Activated gamma-delta T cell (primary cell): ENCODE results near the gene TGM2.

Experiments used
- DNase-seq: peaks from one replicate; lab custom pipeline; 2025; lab: John Stamatoyannopoulos, UW

Gene TGM2

DNA sequence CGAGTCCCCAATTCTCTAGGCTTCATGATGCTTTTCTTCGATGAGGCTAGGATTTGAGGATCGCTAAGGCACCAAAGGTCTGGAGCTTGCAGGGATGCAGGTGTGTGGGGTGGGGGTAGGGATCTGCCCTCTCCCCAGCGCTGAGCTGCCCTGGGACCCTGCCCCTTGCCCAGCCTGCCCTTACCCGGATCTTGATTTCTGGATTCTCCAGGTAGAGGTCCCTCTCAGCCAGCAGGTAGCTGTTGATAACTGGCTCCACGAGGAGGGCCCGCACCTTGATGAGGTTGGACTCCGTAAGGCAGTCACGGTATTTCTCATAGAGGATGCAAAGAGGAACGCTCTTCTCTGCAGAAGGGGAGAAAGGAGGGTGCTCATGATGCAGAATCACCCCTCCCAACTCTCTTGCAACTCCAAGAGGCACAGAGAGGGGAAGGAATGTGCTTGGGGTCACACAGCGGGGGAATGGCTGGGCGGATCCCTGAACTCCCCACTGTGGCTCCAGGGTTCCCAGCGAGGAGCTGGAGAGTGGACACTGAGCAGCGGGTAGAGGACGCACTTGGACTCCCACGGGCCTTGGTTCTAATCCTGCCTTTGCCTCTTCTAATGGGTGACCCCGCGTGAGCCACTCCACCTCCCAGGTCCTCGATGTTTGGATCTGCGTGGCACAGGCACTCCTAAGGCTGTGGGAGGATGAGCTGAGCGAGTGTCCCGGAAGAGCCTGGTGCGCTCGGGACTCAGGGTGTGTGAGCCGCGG, 32.7 kb downstream of the TGM2 start:
- DNase-seq, result no peak

DNA sequence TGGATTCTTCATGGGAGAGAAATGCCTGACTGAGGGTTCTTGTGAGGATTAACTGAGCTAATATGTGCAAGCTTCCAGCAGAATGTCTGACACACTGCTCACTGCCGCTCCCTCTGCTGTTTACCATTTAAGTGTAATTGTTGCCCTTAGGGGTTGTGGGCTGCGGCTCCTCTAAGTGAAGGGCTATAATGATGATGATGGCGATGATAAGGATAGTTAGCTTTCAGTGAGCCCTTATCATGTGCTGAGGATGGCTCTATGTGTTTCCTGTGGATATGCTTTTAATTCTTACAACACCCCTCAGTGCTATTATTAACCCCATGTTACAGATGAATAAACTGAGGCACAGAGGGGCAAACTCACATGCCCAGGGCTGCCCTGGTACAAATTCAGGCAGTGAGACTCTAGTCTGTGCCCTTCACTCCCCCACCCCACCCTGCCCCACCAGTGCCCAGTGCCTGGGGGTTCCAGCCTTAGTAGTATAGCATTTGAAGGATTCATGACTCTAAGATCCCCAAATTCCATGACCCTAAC, 33.4 kb downstream of the TGM2 start:
- DNase-seq, result no peak

DNA sequence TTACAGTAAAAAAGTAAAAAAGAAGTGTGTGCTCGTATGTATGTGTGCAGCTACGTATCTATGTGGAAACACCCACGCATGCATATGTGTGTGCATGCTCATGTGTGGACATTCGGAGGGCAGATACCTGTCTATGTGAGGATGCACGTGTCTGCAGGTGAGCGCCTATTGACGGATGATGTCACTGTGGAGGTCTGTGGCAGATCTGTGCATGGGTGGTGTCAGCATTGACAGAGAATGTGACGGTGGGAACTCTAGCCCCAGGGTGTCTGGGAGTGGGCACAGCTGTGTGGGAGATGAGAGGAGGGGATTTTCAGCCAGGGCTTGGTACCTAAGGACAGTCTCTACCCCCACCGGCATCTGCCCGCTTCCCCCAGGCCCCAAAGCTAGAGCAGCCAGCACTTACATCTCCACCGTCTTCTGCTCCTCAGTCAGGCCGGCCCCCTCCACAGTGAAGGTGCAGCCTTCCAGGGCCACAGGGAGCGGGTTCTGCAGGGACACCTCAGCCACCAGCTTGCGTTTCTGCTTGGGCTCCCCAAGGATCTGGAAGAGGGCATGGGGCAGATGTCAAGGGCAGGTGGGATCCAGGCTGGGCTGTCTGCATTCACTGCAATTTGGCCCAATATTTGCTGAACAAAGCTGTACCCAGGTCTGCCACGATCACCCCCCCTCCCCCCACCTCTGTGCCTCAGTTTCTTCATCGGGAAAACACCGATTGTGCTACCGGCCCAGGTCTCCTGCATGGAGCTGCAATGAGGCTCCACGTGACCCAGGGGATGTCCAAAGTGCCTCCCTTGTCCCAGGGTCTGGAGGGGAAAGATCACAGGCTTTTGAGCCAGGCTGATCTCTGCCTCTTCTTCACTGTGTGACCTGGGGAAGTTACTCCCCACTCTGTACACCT, 34.1 kb downstream of the TGM2 start:
- no peak for DNase-seq

DNA sequence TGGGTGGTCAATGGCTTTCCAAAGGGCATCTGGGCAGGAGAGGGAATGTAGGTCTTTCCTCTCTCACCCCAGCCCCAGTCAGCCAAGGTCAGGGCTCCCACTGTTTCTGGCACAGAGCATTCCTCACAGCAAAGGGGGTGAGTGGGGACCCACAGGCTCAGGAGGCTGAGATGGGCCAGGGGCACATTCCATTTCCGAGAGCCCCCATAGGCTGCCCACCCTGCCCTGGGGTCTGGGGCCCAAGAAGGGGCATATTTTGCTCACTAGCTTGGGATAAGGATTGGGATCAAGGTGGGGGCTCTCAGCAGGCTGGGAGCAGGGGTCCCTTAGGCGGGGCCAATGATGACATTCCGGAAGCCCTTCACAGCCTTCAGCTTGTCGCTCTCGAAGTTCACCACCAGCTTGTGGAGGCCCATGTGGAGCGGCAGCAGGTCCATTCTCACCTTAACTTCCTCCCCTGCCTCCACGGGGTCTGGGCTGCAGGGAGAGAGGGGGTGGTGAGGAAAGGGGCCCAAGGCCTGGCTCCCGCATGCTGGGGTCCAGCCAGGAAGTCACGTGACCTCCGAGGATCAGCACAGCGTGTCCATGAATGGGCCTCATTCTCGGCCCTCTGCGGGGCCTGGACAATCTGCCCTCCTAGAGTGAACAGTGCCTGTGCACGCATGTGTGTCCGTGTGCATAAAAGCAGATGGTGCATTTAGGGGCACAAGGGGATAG, 35.0 kb downstream of the TGM2 start:
- DNase-seq, result no peak

DNA sequence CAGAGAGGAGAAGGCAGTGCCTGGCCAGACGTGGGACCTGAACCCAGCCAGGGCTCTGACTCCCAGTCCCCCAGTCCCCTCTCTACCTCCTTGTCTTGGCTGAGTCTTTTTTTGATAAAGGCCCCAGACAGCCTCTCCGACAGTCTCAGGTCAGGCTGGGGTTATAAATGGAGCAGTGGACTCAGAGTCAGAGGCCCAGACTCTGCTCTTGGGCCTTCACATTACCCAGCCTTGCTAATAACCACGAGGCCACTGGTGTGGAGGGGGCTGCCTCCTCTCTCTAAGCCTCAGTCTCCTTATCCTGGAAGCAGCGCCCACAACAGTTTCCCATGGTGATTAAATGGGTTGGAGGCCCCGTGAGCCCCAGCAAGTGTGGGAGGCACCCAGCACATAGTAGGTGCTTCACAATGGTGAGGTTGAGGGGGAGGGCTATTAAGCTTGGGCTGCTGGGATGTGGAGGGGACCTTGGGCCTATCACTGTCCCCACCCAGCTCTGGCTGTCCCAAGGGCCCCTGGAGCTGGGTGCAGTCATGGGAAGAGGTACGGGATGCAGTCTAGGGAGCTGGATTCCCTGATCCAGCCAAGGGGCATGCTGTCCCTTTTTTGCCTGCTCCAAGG, 35.7 kb downstream of the TGM2 start:
- DNase-seq, result no peak

DNA sequence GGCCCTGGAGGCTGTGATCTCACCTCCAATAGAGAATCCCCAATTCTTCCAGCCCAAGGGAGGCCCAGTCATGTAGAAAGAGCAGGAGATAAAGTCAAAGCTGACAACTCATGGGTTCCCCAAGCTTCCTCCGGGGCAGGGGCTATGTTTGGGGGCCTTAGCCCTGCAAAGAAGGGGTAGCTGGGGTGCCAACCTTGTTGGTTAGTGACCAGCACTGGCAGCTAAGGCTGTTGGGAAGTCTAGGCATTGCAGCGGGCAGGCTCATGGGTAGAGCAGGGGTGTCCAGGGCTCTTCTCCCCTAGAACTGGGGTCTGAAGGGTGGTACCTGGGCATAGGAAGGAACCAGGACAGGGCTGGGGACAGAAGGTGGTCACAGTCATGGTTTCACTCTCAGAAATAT, 36.4 kb downstream of the TGM2 start:
- DNase-seq, result no peak

DNA sequence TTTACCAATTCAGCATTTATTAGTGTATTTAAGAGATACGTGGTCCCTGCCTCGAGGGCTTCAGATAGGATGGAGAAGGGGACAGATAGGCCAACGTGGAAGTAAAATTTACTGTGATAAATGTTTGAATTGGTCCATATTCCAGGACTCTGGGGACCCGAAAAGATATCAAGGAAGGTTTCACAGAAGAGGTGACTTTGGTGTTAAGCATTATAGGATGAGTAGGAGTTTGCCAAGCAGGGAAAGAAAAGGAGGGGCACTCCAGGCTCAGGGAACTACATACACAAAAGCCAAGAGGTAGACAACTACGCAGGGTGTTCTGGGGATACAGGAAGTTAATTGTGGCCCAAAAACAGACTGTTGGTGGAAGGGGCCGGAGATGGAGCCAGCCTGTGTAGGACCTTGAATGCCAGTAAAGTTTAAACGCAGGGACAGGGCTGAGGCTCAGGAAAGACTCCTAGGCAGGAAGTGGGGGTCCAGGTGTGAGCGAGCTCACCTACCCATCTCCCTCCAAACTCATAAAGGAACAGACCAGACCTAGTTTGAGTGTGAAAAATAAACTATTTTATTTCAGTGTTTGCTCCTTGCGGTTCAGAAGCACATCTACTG, 37.0 kb downstream of the TGM2 start:
- DNase-seq, result no peak

DNA sequence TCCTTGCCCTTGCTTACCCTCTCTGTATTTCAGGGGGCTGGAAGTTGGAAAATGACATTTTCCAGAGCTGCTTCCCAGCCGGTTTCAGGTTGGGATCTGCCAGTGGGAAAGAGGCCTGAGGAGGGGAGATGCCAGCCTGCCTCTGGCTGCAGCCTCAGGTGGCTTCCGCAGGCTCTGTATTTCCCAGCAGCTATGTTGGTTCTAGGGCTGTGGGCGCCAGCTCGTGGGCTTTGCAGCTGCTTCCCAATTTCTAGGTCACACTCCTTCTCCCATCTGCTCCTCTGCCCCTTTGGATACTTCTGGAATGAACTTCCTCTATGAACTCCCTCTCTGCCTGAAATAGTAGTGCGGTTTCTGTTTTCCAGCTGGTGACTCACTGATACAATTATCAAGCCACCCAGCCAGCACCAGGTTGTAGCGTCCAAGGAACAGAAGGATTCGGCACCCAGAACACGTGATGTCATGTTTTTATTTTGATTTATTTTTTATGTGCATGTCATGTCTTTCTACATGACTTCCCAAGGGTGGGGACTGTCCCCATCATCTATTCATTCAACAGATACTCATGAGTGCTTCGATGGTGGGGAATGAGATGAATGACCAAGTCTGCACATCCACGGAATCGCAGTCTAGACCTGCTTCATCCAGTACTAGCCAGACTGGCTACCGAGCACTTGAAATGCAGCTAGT, 38.0 kb downstream of the TGM2 start:
- no peak for DNase-seq

DNA sequence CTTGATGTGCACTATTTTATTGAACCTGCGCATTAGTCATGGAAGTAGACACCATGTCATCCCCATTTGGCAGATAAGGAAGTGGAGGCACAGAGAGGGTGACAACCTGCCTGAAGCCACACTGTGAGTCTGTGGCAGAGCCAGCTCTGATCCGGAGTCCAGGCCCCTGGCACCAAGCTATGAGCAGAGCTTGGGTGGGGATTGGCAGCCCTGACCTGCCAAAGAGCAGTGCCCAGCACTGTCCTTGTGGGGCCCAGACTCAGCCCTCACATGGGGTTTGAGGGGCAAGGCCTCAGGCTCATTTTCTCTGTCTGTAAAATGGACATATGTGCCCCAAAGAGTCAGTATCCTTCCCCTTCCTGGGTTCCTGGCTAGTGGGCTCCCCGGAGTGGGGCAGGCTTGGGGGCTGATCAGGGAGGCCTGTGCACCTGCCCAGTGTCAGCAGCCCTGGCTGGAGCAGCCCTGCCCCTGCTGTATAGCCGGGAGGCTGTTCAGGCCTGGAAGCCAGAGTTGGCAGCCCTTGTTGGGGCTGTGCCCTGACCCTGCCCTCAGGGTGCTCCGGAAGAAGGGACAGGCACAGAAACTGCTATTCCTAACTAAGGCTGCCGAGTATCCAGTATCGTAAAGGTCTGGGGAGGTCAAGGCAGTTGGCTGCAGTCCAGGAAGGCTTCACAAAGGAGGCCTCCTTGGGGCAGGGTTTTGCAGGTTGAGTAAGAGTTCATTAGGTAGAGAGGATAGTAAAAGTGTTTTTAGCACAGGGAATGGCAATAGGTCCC, 38.7 kb downstream of the TGM2 start:
- DNase-seq, result no peak

DNA sequence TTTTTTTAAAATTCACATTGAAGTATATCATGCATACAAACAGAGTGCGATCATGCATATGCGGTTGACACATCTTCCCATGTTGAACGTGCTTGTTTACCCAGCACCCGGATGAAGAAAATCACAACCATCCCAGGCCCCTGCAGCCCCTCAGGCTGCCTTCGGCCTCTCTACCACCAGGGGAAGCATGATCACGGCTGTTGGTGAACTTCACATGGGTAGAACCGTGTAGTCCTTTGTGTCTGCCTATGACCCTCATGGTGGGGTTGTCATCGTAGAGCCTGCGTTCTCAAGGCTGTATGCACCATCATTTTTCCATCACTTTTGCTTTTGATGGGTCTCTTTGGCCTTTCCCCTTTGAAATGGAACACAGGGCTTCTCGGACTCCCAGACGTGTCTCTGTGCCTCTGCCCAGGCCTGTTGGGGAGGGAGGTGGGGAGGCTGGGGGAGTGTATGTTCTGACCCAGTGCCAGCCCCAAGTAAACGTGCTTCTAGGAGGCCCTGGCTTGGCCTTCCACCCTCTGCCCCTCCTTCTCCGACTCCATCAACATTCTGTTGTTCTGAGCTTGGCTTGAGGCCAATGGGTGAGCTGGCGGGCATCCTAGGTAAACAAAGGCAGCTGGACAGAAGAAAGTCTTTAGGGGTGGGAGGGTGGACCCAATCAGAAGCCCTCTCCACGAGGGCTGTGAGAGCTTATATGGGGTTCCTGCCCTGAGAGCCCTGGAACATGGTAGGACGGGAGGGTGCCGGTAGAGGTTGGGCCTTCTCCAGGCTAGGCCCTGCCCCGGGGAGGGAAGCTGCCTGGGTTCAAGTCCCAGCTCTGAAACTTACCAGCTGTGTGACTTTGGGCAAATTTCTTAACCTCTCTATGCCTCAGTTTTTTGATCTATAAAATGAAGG, 39.7 kb downstream of the TGM2 start:
- DNase-seq, result no peak

DNA sequence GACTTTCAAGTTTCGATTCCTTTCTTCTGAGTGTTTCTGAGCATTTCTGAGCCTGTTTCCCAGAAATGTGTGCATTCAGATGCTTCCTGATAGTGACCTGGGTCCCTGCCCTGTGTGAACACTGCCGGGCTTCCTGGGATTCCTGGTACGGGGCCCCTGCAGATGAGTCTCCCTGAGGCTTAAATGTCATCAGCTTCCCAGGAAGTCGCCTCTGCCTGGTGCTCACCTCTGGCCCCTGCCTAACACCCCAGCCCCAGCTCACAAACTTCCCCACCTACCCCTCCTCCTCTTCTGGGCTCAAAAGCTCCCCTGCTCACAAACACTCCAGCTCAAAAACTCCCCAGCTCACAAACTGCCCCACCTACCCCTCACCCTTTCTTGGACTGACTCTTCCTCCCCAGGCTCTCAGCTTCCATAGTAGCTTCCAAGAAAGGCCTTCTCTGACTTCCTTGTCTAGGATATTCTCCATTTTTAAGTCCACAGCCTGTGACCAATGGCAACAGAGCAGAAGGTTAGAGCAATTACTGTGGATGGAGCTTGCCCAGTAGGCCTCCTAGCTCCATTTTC, 42.0 kb downstream of the TGM2 start:
- no peak for DNase-seq

DNA sequence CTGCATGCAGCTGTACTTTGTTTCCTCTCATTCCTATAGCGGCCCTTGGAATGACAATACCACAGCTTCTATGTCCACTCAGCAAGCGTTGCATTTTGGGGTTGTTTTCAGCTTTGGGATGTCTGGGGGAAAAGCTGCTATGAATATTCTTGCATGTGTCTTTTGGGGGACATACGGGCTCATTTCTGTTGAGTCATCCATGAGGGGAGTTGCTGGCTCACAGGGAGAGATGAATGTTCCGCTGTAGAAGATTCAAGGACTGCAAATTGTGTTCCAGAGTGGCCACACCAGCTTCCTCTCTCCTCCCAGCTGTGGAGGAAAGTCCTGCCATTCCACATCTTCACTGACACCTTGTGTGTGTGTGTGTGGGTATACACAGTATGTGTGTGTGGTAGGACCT, 43.3 kb downstream of the TGM2 start:
- no peak for DNase-seq

DNA sequence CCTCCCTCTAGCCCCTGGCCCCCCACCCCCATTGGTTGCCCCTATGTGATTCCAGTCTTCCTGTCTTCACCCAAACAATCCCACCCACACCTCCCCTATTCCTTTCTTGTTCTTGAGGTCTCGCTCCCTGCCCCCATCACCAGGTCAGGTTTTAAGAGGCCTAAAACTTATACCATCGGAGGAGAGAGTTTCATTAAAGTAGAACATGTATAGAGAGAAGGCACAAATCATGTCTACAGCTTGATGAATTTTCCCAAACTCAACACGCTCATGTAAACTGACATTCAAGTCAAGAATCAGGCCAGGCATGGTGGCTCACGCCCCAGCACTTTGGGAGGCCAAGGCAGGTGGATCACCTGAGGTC, 44.5 kb downstream of the TGM2 start:
- no peak for DNase-seq

DNA sequence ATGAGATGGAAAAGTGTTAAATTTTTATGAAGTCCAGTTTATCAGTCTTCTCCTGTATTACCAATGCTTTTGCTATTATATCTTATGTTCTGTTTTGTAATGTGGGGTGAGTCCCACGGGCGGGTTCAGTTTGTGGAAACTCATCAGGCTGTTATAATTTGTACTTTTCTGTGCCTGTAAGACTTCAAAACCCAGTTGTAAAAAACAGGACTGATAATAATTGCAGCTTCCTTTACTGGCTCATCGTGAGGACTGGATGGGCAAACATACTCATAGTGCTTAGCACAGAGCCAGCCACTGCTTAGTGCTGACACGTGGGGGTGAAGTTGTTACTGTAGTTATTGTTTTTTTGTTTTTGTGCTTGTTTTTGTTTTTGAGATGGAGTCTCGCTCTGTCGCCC, 45.6 kb downstream of the TGM2 start:
- DNase-seq, result no peak

DNA sequence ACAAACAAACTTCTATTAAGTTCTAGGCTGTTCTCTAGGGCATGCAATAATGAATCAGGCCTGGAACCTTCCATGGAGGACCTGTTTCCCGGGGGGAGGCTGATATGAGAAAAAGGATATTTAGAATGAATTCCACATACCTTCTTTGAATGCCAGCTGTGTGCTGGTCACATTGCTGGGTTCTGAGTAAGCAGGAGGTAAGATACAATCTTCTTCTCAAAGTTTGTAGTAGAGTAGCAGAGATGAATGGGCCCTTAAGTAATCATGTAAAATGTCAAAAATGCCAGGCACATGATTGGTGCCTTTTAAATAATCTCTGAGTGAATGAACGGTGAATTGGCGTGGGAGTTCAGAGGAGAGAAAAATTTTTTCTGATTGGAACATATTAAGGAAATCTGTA, 47.4 kb downstream of the TGM2 start:
- no peak for DNase-seq

DNA sequence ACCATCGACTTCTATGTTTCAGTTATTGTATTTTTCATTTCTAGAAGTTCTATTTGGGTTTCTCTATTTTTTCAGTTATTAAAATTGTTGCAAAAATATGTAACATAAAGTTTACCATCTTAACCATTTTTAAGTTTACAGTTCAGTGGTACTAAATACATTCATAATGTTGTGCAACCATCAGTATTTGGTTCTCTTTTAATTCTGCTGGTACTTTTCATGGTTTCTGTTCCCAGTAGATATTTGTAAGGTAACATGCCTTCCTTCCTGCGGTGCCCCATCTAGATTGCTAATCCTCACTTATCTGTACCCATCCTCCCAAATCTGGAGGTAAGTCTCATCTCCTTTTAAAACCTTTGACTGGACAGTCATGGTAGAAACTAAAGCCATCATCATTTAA, 47.9 kb downstream of the TGM2 start:
- DNase-seq, result no peak

DNA sequence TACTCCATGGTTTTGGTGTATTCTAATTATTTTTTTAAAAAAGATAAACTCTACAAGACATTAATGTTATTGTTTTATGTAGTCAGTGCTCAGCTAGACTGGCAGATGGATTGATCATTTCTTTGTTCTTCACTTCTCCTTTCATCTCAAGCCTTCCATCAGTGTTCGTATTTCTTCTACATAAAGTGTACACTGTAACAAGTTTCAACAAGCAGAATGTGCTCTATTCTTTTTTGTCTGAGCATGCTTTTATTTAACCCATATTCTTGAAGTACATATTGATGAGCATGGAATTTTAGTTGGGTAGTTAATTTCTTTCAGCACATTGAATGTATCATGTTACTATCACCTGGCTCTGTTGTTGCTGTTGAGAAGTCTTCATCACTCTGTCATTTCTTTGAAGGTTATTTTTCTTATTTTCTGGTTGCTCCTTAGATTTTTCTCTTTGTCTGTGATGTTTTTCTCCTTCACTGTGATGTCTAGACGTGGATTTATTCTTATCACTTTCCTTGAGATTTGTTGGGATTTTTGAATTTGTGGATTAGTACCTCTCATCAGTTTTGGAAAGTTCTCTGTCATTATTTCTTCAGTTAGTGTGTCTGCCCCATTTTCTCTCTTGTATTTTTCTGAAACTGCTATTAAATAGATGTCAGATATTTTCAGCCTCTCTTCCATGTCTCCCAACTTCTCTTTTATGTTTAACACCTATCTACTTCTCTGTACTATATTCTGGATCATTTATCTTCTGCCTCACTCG, 48.5 kb downstream of the TGM2 start:
- no peak for DNase-seq

DNA sequence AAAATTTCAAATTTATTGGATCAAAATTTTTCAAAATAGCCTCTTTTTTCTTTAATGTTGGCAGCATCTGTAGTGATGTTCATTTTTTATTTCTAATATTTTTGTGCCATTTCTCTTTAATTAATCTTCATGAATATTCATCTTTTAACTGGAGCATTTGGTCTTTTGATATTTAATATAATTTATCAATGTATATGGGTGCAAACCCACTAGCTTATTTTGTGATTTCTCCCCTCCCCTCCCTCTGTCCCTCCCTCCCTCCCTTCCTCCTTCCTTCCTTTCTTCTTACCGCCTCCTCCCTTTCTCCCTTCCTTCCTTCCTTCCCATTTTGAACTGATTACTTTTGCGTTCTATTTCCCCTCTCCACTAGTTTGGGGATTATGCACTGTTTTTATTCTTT, 49.2 kb downstream of the TGM2 start:
- DNase-seq, result no peak
